Osteocyte (in vitro differentiated cells): ENCODE data around the gene UPF1. TPM values are rescaled to one million over a fixed set of nuclear protein-coding genes. Genes with fewer than 3 reads are reported as not detected.

ENCODE experiments used
- DNase-seq: peaks from one replicate; pipeline ENCODE4 v3.0.0; 2021; ENCODE audit warnings: mixed read lengths; ENCODE audit not compliant: unreplicated experiment; ENCODE audit errors: extremely low spot score
- H3K27ac Mint-ChIP-seq: one replicate; pipeline ENCODE4 v1.8.0; 2021; ENCODE audit warnings: mild to moderate bottlenecking, mixed read lengths; ENCODE audit not compliant: unreplicated experiment
- H3K27me3 Mint-ChIP-seq: one replicate; pipeline ENCODE4 v1.8.0; 2021; ENCODE audit warnings: mixed read lengths; ENCODE audit not compliant: unreplicated experiment
- H3K36me3 Mint-ChIP-seq: one replicate; pipeline ENCODE4 v1.8.0; 2021; ENCODE audit warnings: mixed read lengths; ENCODE audit not compliant: unreplicated experiment
- H3K4me1 Mint-ChIP-seq: one replicate; pipeline ENCODE4 v1.8.0; 2021; ENCODE audit warnings: mixed read lengths; ENCODE audit not compliant: unreplicated experiment
- H3K4me3 Mint-ChIP-seq: one replicate; pipeline ENCODE4 v1.8.0; 2021; ENCODE audit warnings: mild to moderate bottlenecking, moderate library complexity, mixed read lengths; ENCODE audit not compliant: unreplicated experiment
- H3K9me3 Mint-ChIP-seq: one replicate; pipeline ENCODE4 v1.8.0; 2021; ENCODE audit warnings: mixed read lengths; ENCODE audit not compliant: unreplicated experiment
- total RNA-seq: library from RNA; stranded (reverse); gene quantifications from 2 replicates; pipeline ENCODE4 v1.2.1, GENCODE V29; 2021
- TF ChIP-seq, protein P1 (sequence below): fragments of 200-600 bp; sonication (generic); IDR thresholded peaks from 2 replicates; pipeline ENCODE4 v1.5.0; 2021; ENCODE audit warnings: antibody characterized with exemption, mild to moderate bottlenecking, moderate library complexity

The UPF1 gene
- total RNA-seq, 1 donor from 2014 or later: 58.0 TPM

GRCh38 chr19:18832306-18833140 lies 764 bp downstream of the UPF1 start:
- peak overlapping the region; percentile 93 for H3K4me3 Mint-ChIP-seq
- peaks cover 5% of the 10 kb centered on the region for H3K27me3 Mint-ChIP-seq
- no peaks in the 10 kb centered on the region for H3K9me3 Mint-ChIP-seq
- H3K36me3 Mint-ChIP-seq: peaks cover 4% of the 10 kb centered on the region
- TF ChIP-seq, protein P1, sequence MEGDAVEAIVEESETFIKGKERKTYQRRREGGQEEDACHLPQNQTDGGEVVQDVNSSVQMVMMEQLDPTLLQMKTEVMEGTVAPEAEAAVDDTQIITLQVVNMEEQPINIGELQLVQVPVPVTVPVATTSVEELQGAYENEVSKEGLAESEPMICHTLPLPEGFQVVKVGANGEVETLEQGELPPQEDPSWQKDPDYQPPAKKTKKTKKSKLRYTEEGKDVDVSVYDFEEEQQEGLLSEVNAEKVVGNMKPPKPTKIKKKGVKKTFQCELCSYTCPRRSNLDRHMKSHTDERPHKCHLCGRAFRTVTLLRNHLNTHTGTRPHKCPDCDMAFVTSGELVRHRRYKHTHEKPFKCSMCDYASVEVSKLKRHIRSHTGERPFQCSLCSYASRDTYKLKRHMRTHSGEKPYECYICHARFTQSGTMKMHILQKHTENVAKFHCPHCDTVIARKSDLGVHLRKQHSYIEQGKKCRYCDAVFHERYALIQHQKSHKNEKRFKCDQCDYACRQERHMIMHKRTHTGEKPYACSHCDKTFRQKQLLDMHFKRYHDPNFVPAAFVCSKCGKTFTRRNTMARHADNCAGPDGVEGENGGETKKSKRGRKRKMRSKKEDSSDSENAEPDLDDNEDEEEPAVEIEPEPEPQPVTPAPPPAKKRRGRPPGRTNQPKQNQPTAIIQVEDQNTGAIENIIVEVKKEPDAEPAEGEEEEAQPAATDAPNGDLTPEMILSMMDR: no peak
- H3K27ac Mint-ChIP-seq: peak overlapping the region; percentile 89
- no peak for DNase-seq
- H3K4me1 Mint-ChIP-seq: peaks cover 34% of the 10 kb centered on the region

DNA sequence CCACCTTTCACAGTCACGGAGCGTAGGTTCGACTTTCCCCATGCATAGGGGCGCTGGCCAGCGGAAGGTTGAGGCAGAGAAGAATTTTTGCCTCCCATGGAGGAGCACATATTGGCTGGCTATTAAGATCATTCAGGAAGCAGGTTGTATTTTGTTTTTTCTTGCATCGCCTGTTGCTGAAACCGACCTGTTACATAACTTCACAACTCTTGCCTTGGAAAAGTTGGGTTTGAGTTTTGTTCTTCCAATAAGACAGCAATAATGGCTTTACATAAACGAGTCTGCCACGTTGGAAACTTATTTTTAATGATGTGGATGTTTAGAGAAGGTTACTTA lies 1.4 kb downstream of the UPF1 start:
- H3K36me3 Mint-ChIP-seq: peaks cover 8% of the 10 kb centered on the region
- DNase-seq: no peak
- H3K4me3 Mint-ChIP-seq: peak overlapping the region; percentile 93
- no peaks in the 10 kb centered on the region for H3K9me3 Mint-ChIP-seq
- TF ChIP-seq, protein P1: no peak
- H3K4me1 Mint-ChIP-seq: peaks cover 37% of the 10 kb centered on the region
- no peaks in the 10 kb centered on the region for H3K27me3 Mint-ChIP-seq
- H3K27ac Mint-ChIP-seq: peak overlapping the region; percentile 89

- Mint-ChIP-seq H3K9me3 (no peaks in the 10 kb centered on the region), H3K4me1 (peaks cover 42% of the 10 kb centered on the region), H3K27me3 (no peaks in the 10 kb centered on the region), H3K27ac (peak overlapping the region; percentile 53), H3K4me3 (peak overlapping the region; percentile 93), H3K36me3 (peaks cover 8% of the 10 kb centered on the region)
- DNase-seq: no peak
- TF ChIP-seq, protein P1: no peak
Observed at GRCh38 chr19:18833849-18834643, 2.3 kb downstream of the UPF1 start.

GRCh38 chr19:18834644-18834984 lies 2.9 kb downstream of the UPF1 start:
- no peaks in the 10 kb centered on the region for H3K27me3 Mint-ChIP-seq
- H3K4me1 Mint-ChIP-seq: peaks cover 47% of the 10 kb centered on the region
- H3K9me3 Mint-ChIP-seq: no peaks in the 10 kb centered on the region
- peak overlapping the region; percentile 93 for H3K4me3 Mint-ChIP-seq
- H3K27ac Mint-ChIP-seq: peak overlapping the region; percentile 46
- TF ChIP-seq, protein P1: no peak
- DNase-seq: no peak
- peaks cover 8% of the 10 kb centered on the region for H3K36me3 Mint-ChIP-seq
